CD14-positive monocyte (primary cell): ENCODE results near the gene CBX4. TPM values are rescaled to one million over a fixed set of nuclear protein-coding genes. Genes with fewer than 3 reads are reported as not detected.
A peak's percentile ranks its signal among the peaks of the same experiment; 100 is the strongest.

Source experiments
- DNase-seq, 3 donors: peaks; one replicate each; pipeline ENCODE4 v3.0.0-alpha.2; 2011 to 2022
- H2AFZ ChIP-seq: 2 replicates; pipeline ENCODE4 v1.6.0; 2012; ENCODE audit warnings: mild to moderate bottlenecking, low read depth, low read length, inconsistent platforms; ENCODE audit not compliant: insufficient read depth, poor library complexity, severe bottlenecking
- H3K27ac ChIP-seq, 2 donors: 1 replicate in 1 of 2; 2 replicates in 1 of 2; pipeline ENCODE4 v1.5.1; 2012 to 2013; ENCODE audit warnings: low read length in 2 of 2, control low read depth in 1 of 2, inconsistent platforms in 1 of 2, low read depth in 1 of 2, mild to moderate bottlenecking in 1 of 2
- H3K27me3 ChIP-seq, 2 donors: one replicate each; pipeline versions ENCODE4 v1.6.0 to v1.6.1; 2011 to 2013; ENCODE audit warnings: low read length in 2 of 2; ENCODE audit not compliant: control insufficient read depth in 2 of 2, insufficient read depth in 2 of 2
- H3K36me3 ChIP-seq, 2 donors: replicated peaks in 1 of 2; 1 replicate in 1 of 2; 2 replicates in 1 of 2; pipeline versions ENCODE4 v1.5.1 to v1.6.1; 2012 to 2013; ENCODE audit warnings: low read length in 2 of 2, control low read depth in 1 of 2, inconsistent platforms in 1 of 2, mild to moderate bottlenecking in 1 of 2; ENCODE audit not compliant: insufficient read depth in 2 of 2, control insufficient read depth in 1 of 2
- H3K4me1 ChIP-seq, 2 donors: 1 replicate in 1 of 2; 2 replicates in 1 of 2; pipeline versions ENCODE4 v1.5.1 to v1.6.1; 2012 to 2013; ENCODE audit warnings: low read length in 2 of 2, control low read depth in 1 of 2, inconsistent platforms in 1 of 2, mild to moderate bottlenecking in 1 of 2, moderate library complexity in 1 of 2; ENCODE audit not compliant: insufficient read depth in 2 of 2, control insufficient read depth in 1 of 2
- H3K4me2 ChIP-seq: replicated peaks from 2 replicates; pipeline ENCODE3; 2012; ENCODE audit warnings: low read length, moderate library complexity, mild to moderate bottlenecking; ENCODE audit not compliant: poor library complexity, severe bottlenecking; ENCODE audit errors: extremely low read depth
- H3K4me3 ChIP-seq, 3 experiments: fragments of 200-600 bp in 1 of 3; sonication (generic) in 1 of 3; replicated peaks in 1 of 3; 1 replicate in 2 of 3; 2 replicates in 1 of 3; pipeline ENCODE4 v1.5.1; 2011 to 2013; ENCODE audit warnings: low read length in 3 of 3, mild to moderate bottlenecking in 3 of 3, control low read depth in 2 of 3, low read depth in 2 of 3, inconsistent platforms in 1 of 3, moderate library complexity in 1 of 3
- H3K79me2 ChIP-seq: 2 replicates; pipeline ENCODE4 v1.6.0; 2012; ENCODE audit warnings: mild to moderate bottlenecking, control low read depth, inconsistent platforms, low read length, moderate library complexity; ENCODE audit not compliant: insufficient read depth
- H3K9ac ChIP-seq: 2 replicates; pipeline ENCODE4 v1.6.0; 2017; ENCODE audit warnings: low read length, mild to moderate bottlenecking; ENCODE audit not compliant: insufficient read depth, poor library complexity, severe bottlenecking
- H3K9me3 ChIP-seq, 2 donors: replicated peaks in 1 of 2; 1 replicate in 1 of 2; 2 replicates in 1 of 2; pipeline versions ENCODE4 v1.5.1 to v1.6.1; 2012 to 2013; ENCODE audit warnings: low read length in 2 of 2, control low read depth in 1 of 2; ENCODE audit not compliant: control insufficient read depth in 1 of 2, insufficient read depth in 1 of 2
- H4K20me1 ChIP-seq: 2 replicates; pipeline ENCODE4 v1.6.0; 2012; ENCODE audit warnings: mild to moderate bottlenecking, low read length, control low read depth, moderate library complexity; ENCODE audit not compliant: insufficient read depth
- H3K27ac Mint-ChIP-seq, 7 donors: one replicate each; pipeline ENCODE4 v1.8.0; 2020; ENCODE audit warnings: mild to moderate bottlenecking in 7 of 7, mixed read lengths in 7 of 7, moderate library complexity in 6 of 7, inconsistent platforms in 2 of 7
- H3K27me3 Mint-ChIP-seq, 3 donors: one replicate each; pipeline ENCODE4 v1.8.0; 2021 to 2022; ENCODE audit warnings: low read depth in 3 of 3, mild to moderate bottlenecking in 3 of 3, mixed read lengths in 3 of 3, moderate library complexity in 3 of 3, inconsistent platforms in 1 of 3
- H3K36me3 Mint-ChIP-seq, 2 donors: one replicate each; pipeline ENCODE4 v1.8.0; 2020; ENCODE audit warnings: mixed read lengths in 2 of 2, inconsistent platforms in 1 of 2, mild to moderate bottlenecking in 1 of 2
- H3K4me1 Mint-ChIP-seq: one replicate; pipeline ENCODE4 v1.8.0; 2020; ENCODE audit warnings: mild to moderate bottlenecking, mixed read lengths
- H3K4me3 Mint-ChIP-seq, 2 donors: one replicate each; pipeline ENCODE4 v1.8.0; 2020; ENCODE audit warnings: mild to moderate bottlenecking in 2 of 2, mixed read lengths in 2 of 2, moderate library complexity in 1 of 2
- H3K9me3 Mint-ChIP-seq, 7 donors: one replicate each; pipeline ENCODE4 v1.8.0; 2020 to 2022; ENCODE audit warnings: mixed read lengths in 7 of 7, mild to moderate bottlenecking in 6 of 7, moderate library complexity in 6 of 7, inconsistent platforms in 2 of 7
- CTCF ChIP-seq: fragments of 200-600 bp; IDR thresholded peaks from one replicate; pipeline ENCODE4 v1.8.0; 2022; ENCODE audit warnings: antibody characterized with exemption, mild to moderate bottlenecking
- WGBS: methylation state at CpG from one replicate; pipeline ENCODE4 v1.1.5; 2013; ENCODE audit warnings: missing lambda C conversion rate; ENCODE audit not compliant: insufficient coverage; 5-methylcytosine and 5-hydroxymethylcytosine counted together
- intact Hi-C, 2 donors: fragments of 100-400 bp; cut with micrococcal nuclease; formaldehyde crosslinking; loops; one replicate each; pipeline versions ENCODE4 v1.15.0 to v1.15.1; 2023
- polyA plus RNA-seq, 3 donors: library from polyadenylated mRNA; depleted of rRNA in 1 of 3; unstranded in 2 of 3; stranded (reverse) in 1 of 3; fragments of 300-500 nt in 2 of 3; fragments of >200 nt in 1 of 3; fragmentation: Illumina TruSeq in 2 of 3; gene quantifications; 1 replicate in 2 of 3; 2 replicates in 1 of 3; pipeline ENCODE4 v1.2.3, GENCODE V29; 2012 to 2021

CBX4 gene
- polyA plus RNA-seq, 3 donors, result 1.4 to 82.8 (median 3.6) TPM

GRCh38 chr17:79887451-79887991 lies 48.3 kb upstream of the CBX4 start:
- peaks cover 0 to 3% (median 0%) of the 10 kb centered on the region in 7 donors for H3K9me3 Mint-ChIP-seq
- H3K79me2 ChIP-seq, result no peaks in the 10 kb centered on the region
- no peak for DNase-seq
- no peak overlapping the region for H3K27ac Mint-ChIP-seq
- H3K4me1 ChIP-seq, result no peaks in the 10 kb centered on the region
- no peak for TF ChIP-seq CTCF
- no peak overlapping the region for H3K9ac ChIP-seq
- no peak overlapping the region for H3K4me3 ChIP-seq
- no peak overlapping the region for H3K4me3 Mint-ChIP-seq
- no peaks in the 10 kb centered on the region for H3K27me3 ChIP-seq
- H3K4me1 Mint-ChIP-seq, result no peaks in the 10 kb centered on the region
- no peak overlapping the region for H3K27ac ChIP-seq
- WGBS, result 94% methylated on average over 5 of the region's 14 CpGs
- H2AFZ ChIP-seq, result no peak overlapping the region
- peaks cover 17 to 38% (median 32%) of the 10 kb centered on the region in 3 donors for H3K27me3 Mint-ChIP-seq
- no peaks in the 10 kb centered on the region for H4K20me1 ChIP-seq
- no peak overlapping the region for H3K4me2 ChIP-seq
- no peaks in the 10 kb centered on the region for H3K36me3 Mint-ChIP-seq
- intact Hi-C loops, result no loop called here
- H3K9me3 ChIP-seq, result no peaks in the 10 kb centered on the region
- H3K36me3 ChIP-seq, result no peaks in the 10 kb centered on the region

- Mint-ChIP-seq H3K4me3 (peak overlapping the region in 1 of 2 donors; percentile 8), H3K27me3 (peaks cover 15 to 30% (median 22%) of the 10 kb centered on the region in 3 donors), H3K4me1 (no peaks in the 10 kb centered on the region), H3K36me3 (no peaks in the 10 kb centered on the region), H3K27ac (peak overlapping the region in 1 of 7 donors; percentile 21), H3K9me3 (peaks cover 0 to 3% (median 0%) of the 10 kb centered on the region in 7 donors)
- Histone ChIP-seq H3K27me3 (no peaks in the 10 kb centered on the region), H3K27ac (no peak overlapping the region), H3K9ac (no peak overlapping the region), H3K79me2 (no peaks in the 10 kb centered on the region), H3K36me3 (no peaks in the 10 kb centered on the region), H3K9me3 (no peaks in the 10 kb centered on the region), H3K4me2 (no peak overlapping the region), H2AFZ (no peak overlapping the region), H3K4me1 (no peaks in the 10 kb centered on the region), H4K20me1 (no peaks in the 10 kb centered on the region), H3K4me3 (no peak overlapping the region)
- TF ChIP-seq CTCF, result no peak
- no peak for DNase-seq
- intact Hi-C loops, result no loop called here
- 92% methylated on average over 5 of the region's 7 CpGs for whole genome bisulfite sequencing
Measured at GRCh38 chr17:79883202-79883601, 44.0 kb upstream of the CBX4 start.
